Kidney capillary endothelial cell (primary cell): Measurements from ENCODE around the gene ITCH.
"Not testable (repeated sequence)": the region's sequence is repeated elsewhere in the genome, so short reads cannot be mapped to it uniquely, and the experiment has no call there.

ENCODE experiments used
- DNase-seq: peaks from one replicate; pipeline ENCODE4 v3.0.0-alpha.2; 2018; ENCODE audit warnings: low spot score

Gene ITCH

DNA sequence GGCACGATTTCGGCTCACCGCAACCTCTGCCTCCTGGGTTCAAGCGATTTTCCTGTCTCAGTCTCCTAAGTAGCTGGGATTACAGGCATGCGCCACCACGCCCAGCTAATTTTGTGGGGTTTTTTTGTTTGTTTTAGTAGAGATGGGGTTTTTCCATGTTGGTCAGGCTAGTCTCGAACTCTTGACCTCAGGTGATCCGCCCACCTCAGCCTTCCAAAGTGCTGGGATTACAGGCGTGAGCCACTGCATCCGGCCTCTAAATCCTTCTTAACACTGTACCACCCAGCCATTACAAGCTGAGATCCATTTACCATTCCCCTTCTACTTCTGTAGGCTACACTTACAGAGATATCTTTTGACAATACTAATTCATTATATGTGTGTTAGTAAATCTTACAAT lies 51.5 kb downstream of the ITCH start:
- DNase-seq, result not testable (repeated sequence)

GRCh38 chr20:34415079-34415478 lies 52.0 kb downstream of the ITCH start:
- peak; percentile 26 for DNase-seq

DNA sequence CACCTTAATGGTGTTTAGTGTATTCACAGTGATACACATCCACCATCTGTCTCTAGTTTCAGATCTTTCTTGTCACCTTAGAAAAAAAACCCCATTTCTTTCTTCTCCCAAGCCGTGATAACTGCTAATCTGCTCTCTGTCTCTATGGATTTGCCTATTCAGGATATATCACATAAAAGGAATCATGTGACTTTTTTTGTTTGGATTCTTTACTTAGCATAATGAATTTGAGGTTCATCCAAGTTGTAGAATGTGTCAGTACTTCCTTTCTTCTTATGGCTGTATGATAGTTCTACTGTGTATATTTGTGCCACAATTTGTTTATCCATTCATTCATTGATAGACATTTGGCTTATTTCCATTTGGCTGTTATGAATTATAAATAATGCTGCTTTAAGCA lies 57.1 kb downstream of the ITCH start:
- no peak for DNase-seq

DNA sequence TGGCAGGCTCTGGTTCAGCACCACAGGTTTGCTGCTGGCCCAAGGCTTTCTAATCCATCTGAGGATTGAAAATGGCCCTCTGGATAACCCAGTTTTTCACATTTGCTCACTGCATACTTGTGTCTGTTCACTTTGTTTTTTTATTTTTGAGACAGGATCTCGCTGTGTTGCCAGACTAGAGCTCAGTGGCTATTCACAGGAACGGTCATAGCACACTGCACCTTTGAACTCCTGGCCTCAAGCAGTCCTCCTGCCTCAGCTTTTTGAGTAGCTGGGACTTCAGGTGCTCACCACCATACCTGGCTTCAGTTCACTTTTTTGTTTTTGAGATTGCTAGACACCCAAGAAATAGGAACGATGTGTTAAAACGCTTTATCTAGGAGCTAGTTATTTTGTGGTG lies 57.9 kb downstream of the ITCH start:
- no peak for DNase-seq

- DNase-seq, result no peak
These were observed 58.8 kb downstream of the ITCH start for GRCh38 chr20:34421766-34422466.

GRCh38 chr20:34425032-34425690 lies 62.1 kb downstream of the ITCH start:
- not testable (repeated sequence) for DNase-seq

DNA sequence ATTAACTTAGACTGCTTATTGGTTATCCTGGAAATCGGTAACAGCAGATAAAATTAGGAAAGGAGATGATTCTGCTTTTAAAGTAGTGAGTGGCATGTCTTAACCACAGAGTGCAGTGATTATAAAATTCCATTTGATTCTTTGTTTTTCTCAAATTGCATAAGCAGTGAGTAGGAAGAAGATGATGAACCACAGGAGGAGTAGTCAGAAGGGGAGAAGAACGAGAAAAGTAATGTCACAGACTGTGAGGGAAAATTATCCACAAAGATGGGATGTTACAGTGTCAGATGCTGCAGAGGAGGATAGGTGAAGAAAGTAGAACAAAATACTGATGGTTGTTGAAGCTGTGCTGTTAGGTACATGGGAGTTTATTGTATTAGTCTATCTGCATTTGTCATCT lies 63.0 kb downstream of the ITCH start:
- no peak for DNase-seq

DNA sequence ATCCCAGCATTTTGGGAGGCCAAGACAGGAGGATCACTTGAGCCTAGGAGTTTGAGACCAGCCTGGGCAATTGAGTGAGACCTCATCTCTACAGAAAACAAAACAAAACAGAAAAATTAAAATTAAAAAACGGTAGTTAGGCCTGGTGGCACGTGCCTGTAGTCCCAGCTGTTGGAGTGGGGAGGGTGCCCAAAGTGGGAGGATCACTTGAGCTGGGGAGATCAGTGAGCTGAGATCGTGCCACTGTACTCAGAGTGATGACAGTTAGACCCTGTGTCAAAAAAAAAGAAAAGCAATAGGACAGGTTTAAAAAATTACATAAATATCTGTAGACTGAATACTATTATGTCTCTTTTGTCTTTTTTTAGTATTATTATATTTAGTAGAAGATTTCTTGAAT lies 64.3 kb downstream of the ITCH start:
- DNase-seq, result no peak

- DNase-seq, result no peak
These were observed 64.7 kb downstream of the ITCH start for GRCh38 chr20:34427784-34428183.

DNA sequence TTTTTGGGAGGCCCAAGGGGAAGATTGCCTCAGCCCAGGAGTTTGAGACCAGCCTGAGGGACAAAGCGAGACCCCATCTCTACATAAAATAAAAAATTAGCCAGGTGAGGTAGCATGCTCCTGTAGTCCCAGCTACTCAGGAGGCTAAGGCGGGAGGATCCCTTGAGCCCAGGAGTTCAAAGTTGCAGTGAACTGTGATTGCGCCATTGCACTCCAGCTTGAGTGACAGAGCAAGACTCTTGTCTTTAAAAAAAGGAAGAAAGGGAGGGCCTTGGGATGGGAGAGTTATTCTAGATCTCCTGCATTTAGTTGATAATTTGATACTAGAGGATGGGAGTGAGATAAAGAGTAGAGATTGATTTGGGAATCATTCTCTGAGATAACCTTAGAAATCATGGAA lies 68.1 kb downstream of the ITCH start:
- DNase-seq, result no peak

DNA sequence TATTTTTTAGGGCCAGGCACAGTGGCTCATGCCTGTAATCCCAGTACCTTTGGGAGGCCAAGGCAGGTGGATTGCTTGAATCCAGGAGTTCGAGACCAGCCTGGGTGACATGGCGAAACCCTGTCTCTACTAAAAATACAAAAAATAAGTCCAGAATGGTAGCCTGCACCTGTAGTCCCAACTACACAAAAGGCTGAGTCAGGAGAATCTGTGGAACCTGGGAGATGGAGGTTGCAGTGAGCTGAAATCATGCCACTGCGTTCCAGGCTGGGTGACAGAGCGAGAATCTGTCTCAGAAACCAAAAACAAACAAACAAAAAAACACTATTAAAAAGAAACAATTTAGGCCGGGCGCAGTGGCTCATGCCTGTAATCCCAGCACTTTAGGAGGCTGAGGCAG lies 69.6 kb downstream of the ITCH start:
- not testable (repeated sequence) for DNase-seq

GRCh38 chr20:34433391-34433790 lies 70.3 kb downstream of the ITCH start:
- no peak for DNase-seq

GRCh38 chr20:34435589-34435988 lies 72.5 kb downstream of the ITCH start:
- DNase-seq, result no peak

DNA sequence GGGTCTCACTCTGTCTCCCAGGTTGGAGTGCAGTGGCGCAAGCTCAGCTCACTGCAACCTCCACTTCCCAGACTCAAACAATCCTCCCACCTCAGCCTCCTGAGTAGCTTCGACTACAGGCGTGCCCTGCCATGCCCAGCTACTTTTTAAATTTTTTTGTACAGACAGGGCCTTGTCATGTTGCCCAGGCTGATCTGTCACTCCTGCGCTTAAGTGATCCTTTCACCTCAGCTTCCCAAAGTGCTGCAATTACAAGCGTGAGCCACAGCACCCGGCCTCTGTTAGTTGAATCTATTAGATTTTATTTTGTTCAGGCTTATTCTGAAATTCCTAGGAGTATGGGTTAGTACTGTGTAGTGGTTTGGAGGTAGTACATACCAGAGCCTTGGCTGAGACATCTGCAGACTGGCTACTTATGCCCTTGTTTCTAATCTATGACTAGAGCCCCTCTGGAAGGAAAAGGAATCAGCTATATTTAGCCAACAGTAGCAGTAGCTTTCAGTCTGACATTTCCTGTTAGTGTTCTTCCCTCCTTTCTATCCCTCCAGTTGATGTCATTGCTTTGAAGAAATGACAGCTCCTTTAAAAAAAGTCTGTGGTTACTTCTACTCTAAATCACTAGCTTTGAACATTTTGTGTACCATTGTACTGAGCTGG lies 74.4 kb downstream of the ITCH start:
- peak; percentile 13 for DNase-seq

DNA sequence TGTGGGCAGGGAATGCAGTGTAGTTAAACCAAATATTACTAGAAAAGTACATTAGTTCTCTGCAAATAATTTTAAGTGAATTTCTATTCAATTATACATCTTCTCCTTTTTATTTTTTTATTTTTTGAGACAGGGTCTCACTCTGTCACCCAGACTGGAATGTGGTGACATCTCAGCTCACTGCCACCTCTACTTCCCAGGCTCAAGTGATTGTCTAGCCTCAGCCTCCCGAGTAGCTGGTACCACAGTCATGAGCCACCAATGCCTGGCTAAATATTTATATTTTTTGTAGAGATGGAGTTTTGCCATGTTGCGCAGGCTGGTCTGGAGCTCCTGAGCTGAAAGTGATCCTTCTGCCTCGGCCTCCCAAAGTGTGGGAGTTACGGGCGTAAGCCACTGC lies 76.1 kb downstream of the ITCH start:
- no peak for DNase-seq

GRCh38 chr20:34441423-34441822 lies 78.3 kb downstream of the ITCH start:
- not testable (repeated sequence) for DNase-seq

DNA sequence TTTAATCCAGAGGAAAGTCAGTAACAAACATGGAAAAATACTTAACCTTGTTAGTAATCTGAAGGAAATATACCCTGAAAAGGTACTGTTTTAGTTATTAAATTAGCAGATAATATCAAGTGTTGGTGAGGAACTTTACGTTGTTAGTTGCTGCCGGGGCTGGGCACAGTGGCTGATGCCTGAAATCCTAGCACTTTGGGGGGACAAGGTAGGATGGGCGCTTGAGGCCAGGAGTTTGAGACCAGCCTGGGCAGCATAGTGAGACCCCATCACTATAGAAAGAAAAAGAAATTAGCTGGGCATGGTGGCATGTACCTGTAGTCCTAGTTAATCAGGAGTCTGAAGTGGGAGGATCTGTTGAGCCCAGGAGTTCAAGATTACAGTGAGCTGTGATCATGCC lies 80.5 kb downstream of the ITCH start:
- no peak for DNase-seq

DNA sequence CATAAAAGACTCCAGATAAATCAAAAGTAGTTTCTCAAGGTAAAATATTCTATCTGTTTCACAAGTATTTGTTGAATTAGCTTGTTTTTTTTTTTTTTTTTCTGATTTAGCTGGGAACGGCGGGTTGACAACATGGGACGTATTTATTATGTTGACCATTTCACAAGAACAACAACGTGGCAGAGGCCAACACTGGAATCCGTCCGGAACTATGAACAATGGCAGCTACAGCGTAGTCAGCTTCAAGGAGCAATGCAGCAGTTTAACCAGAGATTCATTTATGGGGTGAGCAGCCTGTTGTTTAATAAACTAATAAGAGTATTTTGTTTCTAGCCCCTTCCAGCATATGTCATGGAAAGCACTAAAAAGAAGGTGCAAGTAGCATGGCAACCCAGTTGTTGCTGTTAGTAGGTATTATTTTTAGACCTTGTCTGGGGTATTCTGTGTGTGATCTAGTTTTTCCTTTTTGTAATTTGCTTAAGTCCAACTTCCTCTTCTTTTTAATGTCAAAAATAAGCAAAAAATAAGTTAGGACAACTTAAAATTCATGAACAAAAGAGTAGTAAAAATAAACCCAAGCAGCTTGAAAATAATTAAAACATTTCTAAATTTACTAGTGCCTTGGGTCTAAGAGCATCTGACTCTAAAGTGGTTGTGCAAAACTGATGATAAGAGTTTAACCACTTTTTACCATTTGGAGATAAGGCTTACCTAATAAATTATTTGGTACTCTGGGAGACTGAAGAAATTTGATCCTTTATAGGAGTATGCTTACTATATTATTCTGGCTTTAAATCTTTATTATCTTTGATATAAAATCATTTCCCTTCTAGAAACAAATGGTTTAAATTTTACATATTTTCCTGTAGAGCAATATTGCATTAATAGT lies 82.3 kb downstream of the ITCH start:
- no peak for DNase-seq

DNA sequence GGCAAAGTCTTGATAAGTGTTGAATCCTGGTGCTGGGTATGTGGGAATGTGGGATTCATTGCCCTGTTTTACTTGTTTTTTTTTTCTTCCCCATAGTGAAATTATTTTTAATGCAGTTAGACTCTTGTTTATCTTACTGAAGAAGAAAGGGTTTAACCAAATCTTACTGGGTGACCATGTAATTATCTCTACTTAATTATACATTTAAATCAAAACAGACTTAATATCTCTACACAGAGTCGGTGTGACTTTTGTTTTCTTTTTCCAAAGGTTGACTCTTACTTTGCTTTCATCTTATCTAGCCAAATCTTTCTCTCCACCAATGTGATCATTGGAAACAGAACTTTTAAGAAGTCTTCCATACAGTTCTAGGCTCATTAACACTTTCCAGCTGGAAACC lies 85.4 kb downstream of the ITCH start:
- no peak for DNase-seq

DNA sequence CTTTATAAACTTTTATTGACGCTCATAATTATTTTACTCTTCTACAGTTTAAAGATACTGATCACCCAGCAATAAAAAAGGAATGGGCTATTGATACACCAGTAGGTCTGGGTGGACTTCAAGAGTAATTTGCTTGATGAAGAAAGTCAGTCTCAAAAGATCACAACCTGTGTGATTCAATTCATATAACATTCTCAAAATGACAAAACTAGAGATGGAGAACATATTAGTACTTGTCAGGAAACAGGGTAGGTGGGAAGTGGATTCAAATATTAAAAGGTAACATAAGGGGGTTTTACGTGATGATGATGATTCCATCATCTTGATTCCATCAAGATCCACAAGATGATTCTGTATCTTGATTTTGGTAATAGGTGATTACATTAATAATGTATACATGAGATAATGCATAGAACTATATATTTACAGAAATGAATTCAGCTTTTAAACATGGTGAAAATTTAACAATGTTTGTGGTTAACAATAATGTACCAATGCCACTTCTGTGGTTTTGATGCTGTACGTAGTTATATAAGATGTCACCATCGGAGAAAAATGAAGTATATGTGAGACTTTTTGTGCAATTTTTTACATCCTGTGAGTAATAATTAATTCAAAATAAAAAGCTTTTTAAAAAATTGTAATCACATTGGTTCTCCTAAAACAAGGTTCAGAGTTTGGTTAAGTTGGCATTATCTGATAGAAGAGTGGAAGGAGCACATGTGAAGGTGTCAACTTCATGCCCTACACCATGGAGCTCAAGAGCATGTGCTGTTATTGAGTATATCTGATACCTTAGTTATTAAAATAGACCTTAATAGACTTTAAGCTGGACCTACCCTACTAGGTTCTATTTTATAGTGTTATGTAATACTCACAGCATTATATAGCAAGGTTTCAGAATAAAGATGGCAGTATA lies 86.9 kb downstream of the ITCH start:
- DNase-seq, result no peak

DNA sequence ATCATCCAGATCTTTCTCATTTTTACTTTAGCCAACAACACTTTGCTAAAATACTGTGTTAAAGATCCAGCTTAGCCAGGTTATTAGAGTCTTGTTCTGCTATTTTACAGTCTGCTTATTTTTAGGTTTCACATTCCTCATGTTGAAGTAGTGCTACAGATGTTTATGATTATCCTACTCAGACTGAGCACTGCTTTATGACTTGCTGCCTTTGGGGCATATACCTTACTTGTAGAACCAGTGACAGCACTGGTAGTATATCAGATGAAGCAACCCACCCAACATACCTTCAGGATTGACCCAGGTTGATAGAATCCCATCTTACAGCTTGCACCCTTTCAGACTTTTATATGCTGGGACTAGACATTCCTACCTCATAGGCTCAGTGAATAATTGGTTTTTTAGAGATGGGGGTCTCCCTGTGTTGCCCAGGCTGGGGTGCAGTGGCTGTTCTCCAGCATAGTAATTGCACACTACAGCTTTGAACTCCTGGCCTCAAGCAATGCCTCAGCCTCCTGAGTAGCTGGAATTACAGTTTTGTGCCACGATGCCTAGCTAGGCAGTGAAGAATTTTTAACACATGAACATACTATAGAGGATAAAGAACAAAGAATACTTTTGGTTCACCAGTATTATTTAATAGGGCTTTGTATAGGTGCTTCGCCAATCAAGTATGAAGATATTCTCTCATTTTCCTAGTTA lies 89.4 kb downstream of the ITCH start:
- DNase-seq, result no peak
